Measurements from ENCODE around the gene EXOSC9.

DNA sequence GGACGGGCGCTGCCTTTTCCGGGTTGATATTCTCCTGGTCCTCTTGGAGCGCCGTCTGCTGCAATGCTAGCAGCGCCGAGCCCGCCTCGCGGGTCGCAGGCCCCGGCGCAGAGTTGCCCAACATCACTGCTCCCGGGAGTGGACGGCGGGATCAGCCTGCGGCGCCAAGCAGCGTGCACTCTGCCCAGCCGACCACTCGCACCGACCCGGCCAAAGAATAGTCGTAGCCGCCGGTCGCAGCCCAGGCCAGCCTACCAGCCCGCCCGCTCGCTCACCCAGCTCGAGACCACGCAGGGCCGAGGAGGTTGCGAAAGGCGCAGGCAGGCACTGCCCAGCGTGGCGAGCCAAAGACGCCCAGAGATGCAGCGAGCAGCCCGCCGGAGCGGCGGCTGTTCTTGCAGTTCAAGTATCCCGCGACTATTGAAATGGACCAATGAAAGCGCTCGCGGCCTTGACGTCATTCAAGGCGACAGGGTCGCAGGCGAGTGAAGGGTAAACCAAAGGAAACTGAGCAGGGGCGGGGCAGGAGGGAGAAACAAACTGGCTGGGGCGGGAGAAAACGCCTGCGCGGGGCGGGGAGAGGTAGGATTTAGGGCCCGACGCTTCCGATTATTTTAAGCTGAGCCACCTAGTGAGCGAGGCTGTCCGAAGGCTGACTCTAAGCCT lies 22.5 kb downstream of the EXOSC9 start, which contains the start of gene CCNA2:
- TF ChIP-seq TCF7L2 (IDR thresholded peaks at IDR 0.05; ENCODE audit: low read depth, low read length): no peak
- TF ChIP-seq, protein P1, sequence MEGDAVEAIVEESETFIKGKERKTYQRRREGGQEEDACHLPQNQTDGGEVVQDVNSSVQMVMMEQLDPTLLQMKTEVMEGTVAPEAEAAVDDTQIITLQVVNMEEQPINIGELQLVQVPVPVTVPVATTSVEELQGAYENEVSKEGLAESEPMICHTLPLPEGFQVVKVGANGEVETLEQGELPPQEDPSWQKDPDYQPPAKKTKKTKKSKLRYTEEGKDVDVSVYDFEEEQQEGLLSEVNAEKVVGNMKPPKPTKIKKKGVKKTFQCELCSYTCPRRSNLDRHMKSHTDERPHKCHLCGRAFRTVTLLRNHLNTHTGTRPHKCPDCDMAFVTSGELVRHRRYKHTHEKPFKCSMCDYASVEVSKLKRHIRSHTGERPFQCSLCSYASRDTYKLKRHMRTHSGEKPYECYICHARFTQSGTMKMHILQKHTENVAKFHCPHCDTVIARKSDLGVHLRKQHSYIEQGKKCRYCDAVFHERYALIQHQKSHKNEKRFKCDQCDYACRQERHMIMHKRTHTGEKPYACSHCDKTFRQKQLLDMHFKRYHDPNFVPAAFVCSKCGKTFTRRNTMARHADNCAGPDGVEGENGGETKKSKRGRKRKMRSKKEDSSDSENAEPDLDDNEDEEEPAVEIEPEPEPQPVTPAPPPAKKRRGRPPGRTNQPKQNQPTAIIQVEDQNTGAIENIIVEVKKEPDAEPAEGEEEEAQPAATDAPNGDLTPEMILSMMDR (IDR thresholded peaks at IDR 0.05): no peak

Data from Panc1 (cell line).